Fibroblast of lung (primary cell): Measurements from ENCODE around the gene CDK6. TPM values are rescaled to one million over a fixed set of nuclear protein-coding genes. Genes with fewer than 3 reads are reported as not detected.
A peak's percentile ranks its signal among the peaks of the same experiment; 100 is the strongest.
"Not testable (repeated sequence)": the region's sequence is repeated elsewhere in the genome, so short reads cannot be mapped to it uniquely, and the experiment has no call there.

ENCODE experiments used
- DNase-seq, 2 donors: peaks; one replicate each; pipeline versions ENCODE4 v3.0.0 to v3.0.0-alpha.2; 2010; ENCODE audit warnings: low read depth in 2 of 2
- H2AFZ ChIP-seq: 2 replicates; pipeline ENCODE4 v1.5.1; 2012; ENCODE audit warnings: low read length, control low read depth, inconsistent platforms
- H3K27ac ChIP-seq: 2 replicates; pipeline ENCODE4 v1.5.1; 2011; ENCODE audit warnings: low read length, control low read depth; ENCODE audit not compliant: insufficient read depth
- H3K27me3 ChIP-seq: 2 replicates; pipeline ENCODE4 v1.5.1; 2011; ENCODE audit warnings: mild to moderate bottlenecking, low read length; ENCODE audit not compliant: control insufficient read depth, insufficient read depth
- H3K36me3 ChIP-seq: 2 replicates; pipeline ENCODE4 v1.5.1; 2011; ENCODE audit warnings: low read length; ENCODE audit not compliant: control insufficient read depth, insufficient read depth
- H3K4me1 ChIP-seq: 2 replicates; pipeline ENCODE4 v1.5.1; 2011; ENCODE audit warnings: low read length; ENCODE audit not compliant: control insufficient read depth, insufficient read depth; ENCODE audit errors: extremely low read depth
- H3K4me2 ChIP-seq: 2 replicates; pipeline ENCODE4 v1.5.1; 2011; ENCODE audit warnings: low read length, control low read depth; ENCODE audit not compliant: insufficient read depth; ENCODE audit errors: extremely low read depth
- H3K4me3 ChIP-seq, 4 experiments: fragments of 200-600 bp in 1 of 4; sonication (generic) in 1 of 4; replicated peaks in 1 of 4; 2 replicates each; pipeline ENCODE4 v1.5.1; 2011 to 2016; ENCODE audit warnings: low read length in 4 of 4, low read depth in 3 of 4, mild to moderate bottlenecking in 3 of 4, control low read depth in 2 of 4, inconsistent platforms in 1 of 4, mixed read lengths in 1 of 4; ENCODE audit not compliant: insufficient read depth in 1 of 4; ENCODE audit errors: control extremely low read depth in 1 of 4
- H3K79me2 ChIP-seq: 2 replicates; pipeline ENCODE4 v1.5.1; 2012; ENCODE audit warnings: mild to moderate bottlenecking, low read length, inconsistent platforms; ENCODE audit not compliant: control insufficient read depth, insufficient read depth
- H3K9ac ChIP-seq: 2 replicates; pipeline ENCODE4 v1.5.1; 2011; ENCODE audit warnings: mild to moderate bottlenecking, low read length, control low read depth; ENCODE audit not compliant: insufficient read depth
- H3K9me3 ChIP-seq: 2 replicates; pipeline ENCODE4 v1.5.1; 2012; ENCODE audit warnings: low read depth, low read length; ENCODE audit not compliant: control insufficient read depth, insufficient read depth
- H4K20me1 ChIP-seq: 2 replicates; pipeline ENCODE4 v1.5.1; 2011; ENCODE audit warnings: low read length; ENCODE audit not compliant: control insufficient read depth, insufficient read depth; ENCODE audit errors: extremely low read depth
- CTCF ChIP-seq, 2 donors: IDR thresholded peaks in 1 of 2; conservative IDR thresholded peaks in 1 of 2; 1 replicate in 1 of 2; 2 replicates in 1 of 2; pipeline ENCODE4 v1.5.1; 2011 to 2012; ENCODE audit warnings: low read length in 2 of 2, control low read depth in 1 of 2, inconsistent platforms in 1 of 2, low read depth in 1 of 2, mild to moderate bottlenecking in 1 of 2
- EZH2 ChIP-seq: IDR thresholded peaks from 2 replicates; pipeline ENCODE4 v1.5.1; 2012; ENCODE audit warnings: low read length, control low read depth, mild to moderate bottlenecking; ENCODE audit errors: missing control alignments
- polyA minus RNA-seq: library from RNA; depleted of rRNA, polyadenylated mRNA; stranded (reverse); fragments of >200 nt; gene quantifications from 2 replicates; pipeline ENCODE4 v1.2.3, GENCODE V29; 2011; ENCODE audit warnings: low replicate concordance
- polyA plus RNA-seq, 2 donors: library from polyadenylated mRNA; depleted of rRNA in 1 of 2; stranded (reverse) in 1 of 2; unstranded in 1 of 2; fragments of >200 nt; gene quantifications; 2 replicates each; pipeline ENCODE4 v1.2.1, GENCODE V29; 2011 to 2012; ENCODE audit warnings: missing spikeins in 1 of 2
- total RNA-seq: library from RNA; depleted of rRNA; stranded (reverse); fragments of >200 nt; gene quantifications from 2 replicates; pipeline ENCODE4 v1.2.1, GENCODE V29; 2014

Gene CDK6
- 9.8 and 17.8 TPM in 2 replicates for total RNA-seq
- polyA plus RNA-seq, result 13.4 and 19.2 TPM in 2 replicates
- 6.2 and 10.6 TPM in 2 replicates for polyA plus RNA-seq (2012)
- polyA minus RNA-seq, result 17.8 and 53.6 TPM in 2 replicates

- Histone ChIP-seq H3K79me2 (peaks cover 37% of the 10 kb centered on the region), H3K4me3 (peak within 1 kb of the TSS; percentile 79 to 95 (median 90))
Measured at GRCh38 chr7:92836489-92836999, at the start of gene CDK6. Gene CDK6, minus strand, starts transcription at chr7:92836573. Its CDS starts 3,250 bp downstream, at chr7:92833323.

GRCh38 chr7:92886039-92886438 lies 49.7 kb upstream of the CDK6 start:
- not testable (repeated sequence) for H3K9ac ChIP-seq, H3K36me3 ChIP-seq, H2AFZ ChIP-seq, H3K79me2 ChIP-seq, H3K27ac ChIP-seq, DNase-seq, H3K4me1 ChIP-seq, H3K9me3 ChIP-seq, H4K20me1 ChIP-seq, H3K4me2 ChIP-seq, H3K27me3 ChIP-seq, H3K4me3 ChIP-seq

More at GRCh38 chr7:92836489-92836999, at the start of gene CDK6:
- TF ChIP-seq EZH2 (no peak), CTCF (conservative IDR thresholded peaks at IDR 0.05 in 1 of 2, IDR thresholded peaks at IDR 0.05 in 1 of 2; ENCODE audit: low read depth in 1 of 2, low read length in 2 of 2) (no peak)
- Histone ChIP-seq H3K36me3 (no peaks in the 10 kb centered on the region), H3K9ac (peak within 1 kb of the TSS; percentile 88), H3K4me2 (peak within 1 kb of the TSS; percentile 89), H4K20me1 (no peaks in the 10 kb centered on the region), H3K27ac (peak within 1 kb of the TSS; percentile 96), H3K9me3 (no peaks in the 10 kb centered on the region), H3K27me3 (no peaks in the 10 kb centered on the region), H2AFZ (peak within 1 kb of the TSS; percentile 73), H3K4me1 (peaks cover 2% of the 10 kb centered on the region)
- peak; percentile 60 to 71 for DNase-seq

GRCh38 chr7:92884218-92884617 lies 47.8 kb upstream of the CDK6 start:
- Histone ChIP-seq H3K36me3 (no peaks in the 10 kb centered on the region), H3K27ac (no peak overlapping the region), H3K9ac (no peak overlapping the region), H3K4me2 (no peak overlapping the region), H3K9me3 (no peaks in the 10 kb centered on the region), H3K27me3 (no peaks in the 10 kb centered on the region), H3K79me2 (no peaks in the 10 kb centered on the region), H3K4me1 (no peaks in the 10 kb centered on the region), H4K20me1 (no peaks in the 10 kb centered on the region), H3K4me3 (no peak overlapping the region), H2AFZ (no peak overlapping the region)
- DNase-seq, result no peak
- TF ChIP-seq EZH2 (no peak), CTCF (conservative IDR thresholded peaks at IDR 0.05 in 1 of 2, IDR thresholded peaks at IDR 0.05 in 1 of 2; ENCODE audit: low read depth in 1 of 2, low read length in 2 of 2) (no peak)
